Stimulated activated CD4-positive, alpha-beta T cell treated with anti-CD3 and anti-CD28 coated beads, Interleukin-1b, Interleukin-23, amount 100 ng/mL, for 48 hours (primary cell): ENCODE measurements around the gene NCMAP.
"Not testable (repeated sequence)": the region's sequence is repeated elsewhere in the genome, so short reads cannot be mapped to it uniquely, and the experiment has no call there.

Source experiments
- DNase-seq: peaks from one replicate; pipeline ENCODE4 v3.0.0-alpha.2; 2020

The NCMAP gene

DNA sequence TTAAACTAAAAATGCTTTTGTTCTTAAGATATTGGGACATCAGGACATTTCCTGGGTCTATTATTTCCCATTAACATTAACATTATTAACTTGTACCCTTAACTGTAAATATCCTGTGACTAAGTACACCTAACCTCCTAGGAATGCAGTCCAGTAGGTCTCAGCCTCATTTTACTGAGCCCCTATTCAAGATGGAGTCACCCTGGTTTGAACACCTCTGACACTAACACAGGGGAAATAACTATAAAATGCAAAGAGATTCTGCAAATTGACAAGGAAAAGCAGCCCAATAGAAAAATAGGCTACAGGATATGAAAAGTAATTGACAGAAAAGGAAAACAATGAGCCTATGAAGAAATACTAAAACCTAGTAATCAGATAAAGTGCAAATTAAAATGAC, 11.6 kb upstream of the NCMAP start:
- DNase-seq: no peak

DNA sequence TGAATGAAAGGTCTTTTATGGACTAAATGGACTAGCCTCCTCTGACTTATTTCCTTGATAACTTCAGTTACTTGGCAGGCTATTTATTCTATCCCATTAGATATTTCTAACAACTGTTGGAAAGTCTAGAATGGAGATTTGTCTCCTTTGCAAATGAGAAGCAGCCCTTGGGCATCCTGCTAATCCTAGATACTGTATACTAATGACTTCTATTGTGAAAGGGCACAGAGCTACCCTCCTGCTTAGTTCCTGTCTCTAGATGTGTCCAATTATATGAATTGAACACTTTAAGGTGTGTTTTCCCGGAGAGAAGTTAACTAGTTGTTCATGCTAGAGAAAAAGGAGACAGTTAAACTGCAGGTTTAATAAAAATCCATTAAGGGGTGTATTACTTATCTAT, 10.2 kb upstream of the NCMAP start:
- no peak for DNase-seq

DNA sequence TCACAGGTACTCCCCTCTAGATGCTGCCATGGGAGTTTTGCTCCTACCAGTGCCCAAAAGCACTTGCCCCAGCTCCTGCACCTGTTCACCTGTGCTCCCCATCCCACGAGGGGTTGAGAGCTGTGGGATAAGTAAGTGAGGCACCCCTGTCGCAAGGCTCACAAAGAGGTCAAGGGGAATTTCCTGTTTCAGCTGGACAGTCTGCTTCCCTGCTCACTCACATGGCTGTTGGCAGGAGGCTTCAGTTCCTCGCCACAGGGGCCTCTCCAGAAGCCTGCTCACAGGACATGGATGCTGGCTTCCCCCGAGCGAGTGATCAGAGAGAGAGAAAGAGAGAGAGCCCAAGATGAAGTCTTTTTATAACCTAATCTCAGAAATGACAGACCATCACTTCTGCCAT, 8.7 kb upstream of the NCMAP start:
- DNase-seq: no peak

DNA sequence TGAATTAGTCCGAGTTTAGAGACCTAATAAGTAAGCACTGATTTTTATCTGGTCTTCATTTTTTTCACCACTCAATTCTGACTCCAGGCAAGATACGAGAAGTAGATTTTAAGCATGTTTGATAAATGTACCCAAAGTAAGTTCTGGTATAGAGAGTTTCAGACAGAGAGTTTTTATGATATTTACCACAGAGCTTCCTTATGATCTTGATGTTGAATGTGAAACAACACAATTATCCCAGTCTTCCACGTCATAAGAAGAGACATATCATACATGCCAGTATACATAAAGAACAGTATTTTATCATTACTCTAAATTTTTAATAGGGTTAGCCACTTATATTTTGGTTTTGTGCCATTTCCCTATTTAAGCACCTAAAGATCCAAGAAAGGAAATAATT, 7.8 kb upstream of the NCMAP start:
- no peak for DNase-seq

DNA sequence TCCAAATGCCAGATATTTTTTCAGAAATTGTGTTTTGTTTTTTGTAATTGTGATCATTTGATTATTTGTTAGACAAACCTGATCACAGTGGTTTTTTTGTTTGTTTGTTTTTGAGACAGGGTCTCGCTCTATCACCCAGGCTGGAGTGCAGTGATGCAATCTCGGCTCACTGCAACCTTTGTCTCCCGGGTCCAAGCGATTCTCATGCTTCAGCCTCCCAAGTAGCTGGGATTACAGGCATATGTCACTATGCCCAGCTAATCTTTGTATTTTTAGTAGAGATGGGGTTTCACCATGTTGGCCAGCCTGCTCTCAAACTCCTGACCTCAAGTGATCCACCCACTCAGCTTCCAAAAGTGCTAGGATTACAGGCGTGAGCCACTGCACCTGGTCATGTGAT, 6.7 kb upstream of the NCMAP start:
- not testable (repeated sequence) for DNase-seq

DNA sequence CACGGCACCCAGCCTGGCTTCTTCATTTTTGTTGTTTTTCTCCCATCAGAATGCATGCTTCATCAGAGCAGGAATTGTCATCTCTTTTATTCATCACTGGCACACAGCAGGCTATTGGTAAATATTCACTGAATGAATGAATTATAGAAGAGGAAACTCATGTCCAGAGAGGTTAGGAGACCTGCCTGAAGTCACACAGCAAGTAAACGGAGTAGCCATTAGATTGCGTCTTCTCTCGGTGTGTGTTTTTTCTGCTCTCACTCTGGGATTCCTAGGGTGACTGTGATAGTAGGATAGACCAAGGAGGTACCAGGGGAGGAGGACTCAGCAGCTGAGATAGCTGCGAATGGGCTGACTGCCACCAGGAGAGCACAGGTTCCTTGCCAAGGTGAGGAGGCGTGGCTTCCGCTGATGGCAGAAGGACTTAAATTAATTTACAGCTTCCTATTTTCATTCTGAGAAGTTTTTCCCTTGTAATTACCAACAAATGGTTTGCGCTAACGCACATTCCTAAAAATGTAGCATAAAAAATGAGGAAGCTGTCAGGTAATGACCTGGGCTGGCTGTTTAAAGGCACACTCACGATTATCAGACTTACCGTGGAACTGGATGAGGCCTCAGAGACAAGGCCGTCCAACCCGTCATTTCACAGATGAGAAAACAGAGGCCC, 4.5 kb upstream of the NCMAP start:
- DNase-seq: no peak

DNA sequence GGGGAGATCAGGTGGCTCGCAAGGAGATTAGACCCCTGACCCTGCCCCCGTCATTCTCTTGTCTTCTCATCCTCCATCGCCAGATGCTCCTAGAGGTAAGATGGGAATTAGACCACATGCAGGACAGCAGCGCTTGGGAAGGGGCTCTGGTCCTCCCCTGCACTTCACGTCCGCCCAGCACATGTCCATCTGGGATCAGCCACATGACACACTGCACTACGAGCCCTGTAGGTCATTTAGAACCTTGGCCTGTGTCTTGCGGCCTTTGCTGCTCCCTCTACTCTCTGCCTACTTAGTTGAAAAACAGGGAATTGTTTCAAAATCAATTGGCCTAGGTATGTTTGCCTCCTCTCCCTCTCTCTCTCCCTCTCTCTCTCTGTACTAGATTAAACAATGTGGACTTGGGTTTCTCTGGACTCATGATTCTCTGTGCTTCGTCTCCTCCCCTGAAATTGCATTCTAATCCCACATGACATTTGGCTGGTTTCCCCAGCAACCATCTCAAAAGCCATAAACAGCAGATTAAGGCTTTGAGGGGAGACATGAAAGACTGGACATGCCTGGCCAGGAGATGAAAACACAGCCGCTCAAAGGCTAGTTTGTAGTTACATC, 3.8 kb upstream of the NCMAP start:
- DNase-seq: no peak

DNA sequence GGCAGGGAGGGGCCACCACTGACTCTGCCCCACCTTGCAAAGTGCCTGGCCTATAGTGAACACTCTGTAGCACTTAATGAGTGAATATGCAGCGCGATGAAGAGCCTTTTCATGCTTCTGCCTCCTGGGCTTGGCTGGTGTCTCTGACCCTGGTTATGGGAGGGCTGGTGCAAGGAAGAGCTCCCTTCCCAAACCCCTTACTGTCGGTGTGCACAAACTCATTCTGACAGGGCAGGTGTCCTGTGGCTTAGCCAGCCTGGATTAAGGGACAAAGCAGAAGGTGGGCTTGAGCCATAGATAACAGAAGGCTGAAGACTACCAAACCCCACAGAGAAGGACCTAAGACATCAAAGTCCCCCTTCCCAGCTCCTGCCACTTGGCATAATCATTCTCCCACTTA, 2.0 kb upstream of the NCMAP start:
- DNase-seq: no peak

DNA sequence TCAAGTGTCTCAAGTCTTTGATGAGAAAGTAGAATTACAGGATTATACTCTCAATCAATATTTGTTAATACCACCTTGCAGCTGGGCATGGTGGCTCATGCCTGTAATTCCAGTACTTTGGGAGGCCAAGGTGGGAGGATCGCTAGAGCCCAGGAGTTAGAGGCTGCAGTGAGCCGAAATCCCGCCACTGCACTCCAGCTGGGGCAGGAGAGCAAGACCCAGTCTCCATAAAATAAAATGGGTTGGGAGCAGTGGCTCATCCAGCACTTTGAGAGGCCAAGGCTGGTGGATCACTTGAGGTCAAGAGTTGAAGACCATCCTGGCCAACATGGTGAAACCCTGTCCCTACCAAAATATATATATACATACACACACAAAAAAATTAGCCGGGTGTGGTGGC, 1.2 kb upstream of the NCMAP start:
- no peak for DNase-seq

DNA sequence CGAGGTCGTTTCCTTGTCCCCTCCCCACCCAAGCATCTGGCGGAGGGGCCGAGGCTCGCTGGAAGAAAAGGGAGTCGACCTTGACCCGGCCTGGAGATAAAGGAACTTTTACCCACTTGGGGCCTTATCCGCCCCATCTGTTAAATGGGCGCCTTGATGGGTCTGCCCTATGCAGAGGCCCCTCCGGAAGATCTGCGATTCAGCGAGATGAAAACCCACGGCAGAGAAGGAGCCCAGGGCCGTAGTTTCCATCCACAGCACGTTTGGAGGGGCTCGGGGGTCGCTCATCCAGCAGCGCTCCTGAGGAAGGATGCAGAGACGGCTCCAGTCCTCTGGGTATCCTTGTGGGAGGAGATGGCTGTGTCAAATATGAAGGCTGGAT, 518 bp downstream of the NCMAP start:
- no peak for DNase-seq

DNA sequence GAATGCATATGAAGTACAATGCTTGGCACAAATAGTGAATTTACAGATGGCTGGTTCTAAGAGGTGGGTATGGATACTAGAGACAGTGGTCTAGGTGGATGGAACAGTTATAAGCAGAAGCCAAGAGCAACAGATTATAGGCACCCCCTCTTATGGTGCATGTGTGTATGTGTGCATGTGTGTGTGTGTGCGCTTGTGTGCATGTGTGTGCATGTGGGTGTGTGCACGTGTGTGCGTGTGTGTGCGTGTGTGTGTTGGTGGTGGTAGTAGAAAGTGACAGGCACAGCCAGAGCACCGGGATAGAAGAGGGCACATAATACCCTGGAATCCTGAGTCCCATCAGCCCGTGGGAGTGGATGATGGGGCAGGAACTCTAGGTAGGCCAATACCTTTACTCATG, 1.3 kb downstream of the NCMAP start:
- no peak for DNase-seq

DNA sequence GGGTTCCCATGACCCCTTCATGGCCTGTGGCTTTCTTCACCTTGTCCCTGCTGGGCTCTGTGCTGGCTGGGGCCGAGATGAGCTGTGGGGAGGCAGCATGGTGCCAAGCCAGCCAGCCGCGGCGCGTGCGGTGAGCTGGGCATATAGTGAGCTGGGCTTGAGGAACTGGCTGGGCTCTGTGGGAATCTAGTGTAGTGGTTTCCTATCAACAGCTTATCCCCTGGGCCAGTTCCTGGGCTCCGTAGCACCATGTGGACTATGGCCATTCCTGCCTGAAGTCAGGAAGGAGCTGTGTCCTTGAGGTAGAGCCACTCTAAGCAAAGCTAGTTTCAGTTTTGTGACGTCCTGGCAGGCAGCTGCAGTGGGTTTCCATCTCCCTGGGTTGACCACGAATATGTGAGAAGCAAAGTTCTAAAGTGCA, 1.8 kb downstream of the NCMAP start:
- DNase-seq: no peak

DNA sequence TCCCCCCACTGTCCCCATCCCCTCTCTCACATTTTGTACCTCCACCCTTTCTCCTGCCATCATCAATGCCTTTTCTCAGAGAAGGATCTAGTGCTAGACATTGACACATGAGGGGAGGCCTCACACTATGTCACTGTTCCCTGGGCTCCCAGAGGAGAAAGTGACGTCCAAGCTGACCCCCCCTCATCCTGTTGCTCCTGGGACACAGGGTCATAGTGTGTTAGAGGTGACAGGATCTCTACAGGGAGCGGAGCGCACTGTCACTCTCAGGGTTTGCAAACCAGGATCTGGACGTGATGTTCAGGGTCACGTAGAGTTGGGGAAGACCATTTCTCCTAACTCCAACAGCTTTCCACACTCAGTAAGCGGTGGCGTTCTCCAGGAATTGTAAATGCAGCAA, 2.6 kb downstream of the NCMAP start:
- DNase-seq: no peak

DNA sequence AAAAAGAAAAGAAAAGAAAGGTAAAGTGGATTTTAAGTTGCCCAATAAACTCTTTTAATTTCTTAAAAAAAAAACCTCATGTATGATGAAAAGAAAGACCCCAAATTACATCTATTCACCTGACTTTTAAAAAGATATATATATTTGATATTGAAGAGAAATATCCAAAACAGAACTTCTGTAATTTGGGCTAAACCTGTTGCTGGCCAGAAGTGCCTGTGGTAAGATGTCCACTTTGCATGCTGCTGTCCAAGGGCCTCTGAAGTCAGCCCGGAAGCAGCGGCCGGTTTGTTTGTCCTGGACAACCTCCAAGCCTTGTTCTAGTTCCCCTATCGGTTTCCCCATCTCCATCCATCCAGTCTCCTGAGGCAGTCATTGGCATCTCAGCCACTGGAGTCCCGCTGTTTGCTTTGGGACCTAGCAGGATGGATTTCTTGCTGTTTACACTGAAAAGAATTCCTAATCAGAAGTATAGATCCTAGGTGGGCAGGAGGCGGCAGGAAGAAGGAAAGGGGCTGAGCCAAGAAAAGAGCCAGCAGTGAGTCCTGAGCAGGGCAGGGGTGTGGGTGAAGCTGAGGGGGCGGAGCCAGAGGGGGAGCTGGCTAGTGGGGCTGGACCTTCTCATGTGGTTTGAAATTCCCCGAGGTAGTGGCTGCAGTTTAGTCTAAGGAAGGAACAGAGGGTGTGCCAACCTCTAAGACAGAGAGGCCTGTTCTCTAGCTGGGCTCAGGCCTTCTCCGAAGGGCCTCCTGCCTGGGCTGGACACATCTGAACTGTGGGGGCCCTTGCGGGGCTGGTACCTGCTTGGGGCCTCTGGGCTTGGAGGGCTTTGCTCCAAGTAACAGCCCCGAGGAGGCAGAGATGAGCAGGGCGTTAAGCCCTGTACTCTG, 3.3 kb downstream of the NCMAP start:
- no peak for DNase-seq

DNA sequence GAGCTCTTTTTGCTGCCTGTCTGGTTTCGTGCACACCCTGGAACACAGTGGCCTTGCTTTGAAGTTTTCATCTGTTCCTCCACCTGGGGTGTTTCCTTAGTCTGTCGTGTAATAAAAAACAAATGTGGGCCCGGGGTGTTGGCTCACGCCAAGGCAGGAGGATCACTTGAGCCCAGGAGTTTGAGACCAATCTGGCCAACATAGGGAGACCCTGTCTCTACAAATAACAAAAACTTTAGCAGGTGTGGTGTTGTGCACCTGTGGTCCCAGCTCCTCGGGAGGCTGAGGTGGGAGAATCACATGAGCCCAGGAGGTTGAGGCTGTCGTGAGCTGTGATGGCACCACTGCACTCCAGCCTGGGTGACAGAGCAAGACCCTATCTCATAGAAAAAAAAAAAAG, 4.5 kb downstream of the NCMAP start:
- no peak for DNase-seq

DNA sequence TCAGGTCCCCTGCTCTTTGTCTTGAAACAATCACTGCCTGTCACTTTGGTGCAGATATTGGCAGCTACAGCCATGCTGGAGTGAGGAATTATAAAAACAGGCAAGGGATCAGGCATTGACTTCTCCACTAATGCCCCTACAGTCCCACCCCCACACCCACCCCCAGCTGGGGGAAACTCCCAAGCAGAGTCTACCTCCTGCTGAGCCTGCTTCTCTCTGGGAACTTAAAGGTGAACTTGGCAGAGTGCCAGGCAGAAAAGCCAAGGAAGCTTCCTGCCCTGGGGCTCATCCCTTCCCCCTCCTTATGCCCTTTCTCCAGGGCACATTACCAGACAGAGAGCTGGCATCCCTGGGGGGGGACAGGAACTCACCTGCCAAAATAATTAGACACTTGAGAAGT, 6.7 kb downstream of the NCMAP start:
- DNase-seq: no peak

DNA sequence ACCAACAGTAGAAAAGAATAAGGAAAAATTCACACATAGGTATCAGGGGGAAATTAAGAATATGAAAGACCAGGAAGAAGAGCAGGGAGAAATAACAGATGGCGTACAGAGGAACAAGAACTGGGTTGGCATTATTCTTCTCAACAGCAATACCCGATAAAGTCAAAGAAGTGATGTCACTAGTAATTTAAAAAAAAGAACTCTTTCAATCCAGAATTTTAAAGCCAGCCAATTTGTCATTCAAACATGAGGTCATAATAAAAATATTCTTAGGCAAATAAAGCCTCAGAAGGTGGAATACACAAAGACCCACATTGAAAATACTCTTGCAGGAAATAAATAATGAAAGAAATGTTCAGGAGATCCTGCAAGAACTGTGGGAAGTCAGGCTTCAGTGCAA, 8.8 kb downstream of the NCMAP start:
- no peak for DNase-seq

DNA sequence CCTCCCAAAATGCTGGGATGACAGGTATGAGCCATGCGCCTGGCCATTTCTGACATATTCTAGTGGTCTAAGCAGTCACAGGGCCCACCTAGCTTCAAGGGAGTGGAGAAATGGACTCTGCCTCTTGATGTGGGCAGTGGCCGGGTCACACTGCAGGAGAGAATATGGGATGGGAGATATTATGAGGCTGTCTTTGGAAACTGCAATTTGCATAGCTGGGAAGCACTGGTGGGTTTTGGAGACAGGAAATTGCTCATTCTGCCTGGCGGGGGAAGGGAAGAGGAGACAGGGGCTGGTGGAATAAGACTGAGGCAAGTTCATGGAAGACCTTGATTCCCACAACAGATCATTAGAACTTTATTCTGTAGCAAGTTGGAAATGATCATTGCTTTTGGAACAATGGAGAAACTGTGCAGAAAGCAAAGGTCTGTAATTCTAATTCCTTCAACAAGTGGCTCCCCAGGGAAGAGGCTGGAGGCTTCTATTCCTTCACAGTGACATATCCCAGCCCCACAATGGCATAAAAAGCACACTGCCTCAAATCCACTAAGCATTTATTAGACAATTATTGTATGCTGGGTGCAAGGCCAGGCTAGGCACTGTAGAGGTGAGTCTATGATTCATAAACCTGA, 10.5 kb downstream of the NCMAP start:
- DNase-seq: no peak

DNA sequence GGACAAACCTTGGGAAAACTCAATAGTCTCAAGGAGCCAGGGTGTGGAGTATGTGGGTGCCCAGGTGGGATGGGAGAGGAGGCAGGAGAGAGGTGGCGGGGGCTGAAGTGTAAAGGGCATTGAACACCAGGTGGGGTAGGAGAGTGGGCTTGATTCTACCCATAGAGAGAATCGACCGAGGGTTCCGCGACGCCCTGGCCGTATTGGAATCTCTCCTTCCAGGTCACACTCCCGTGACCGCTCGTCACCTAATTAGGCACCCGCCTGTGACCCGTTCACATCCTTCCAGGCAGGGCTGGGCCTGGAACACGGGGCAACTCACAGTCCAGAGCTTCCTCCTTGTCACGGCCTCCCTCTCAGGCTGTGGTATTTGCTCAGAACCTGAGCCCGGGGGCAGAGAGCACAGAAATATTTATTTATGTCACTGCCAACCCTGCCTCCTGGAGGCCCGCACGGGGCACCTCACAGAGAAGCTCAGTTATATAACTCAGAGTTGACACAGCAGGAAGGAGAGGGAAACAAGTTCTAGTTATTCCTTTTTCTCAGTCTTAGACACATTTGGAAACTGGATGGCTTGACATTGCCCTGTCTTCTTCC, 12.0 kb downstream of the NCMAP start:
- no peak for DNase-seq

DNA sequence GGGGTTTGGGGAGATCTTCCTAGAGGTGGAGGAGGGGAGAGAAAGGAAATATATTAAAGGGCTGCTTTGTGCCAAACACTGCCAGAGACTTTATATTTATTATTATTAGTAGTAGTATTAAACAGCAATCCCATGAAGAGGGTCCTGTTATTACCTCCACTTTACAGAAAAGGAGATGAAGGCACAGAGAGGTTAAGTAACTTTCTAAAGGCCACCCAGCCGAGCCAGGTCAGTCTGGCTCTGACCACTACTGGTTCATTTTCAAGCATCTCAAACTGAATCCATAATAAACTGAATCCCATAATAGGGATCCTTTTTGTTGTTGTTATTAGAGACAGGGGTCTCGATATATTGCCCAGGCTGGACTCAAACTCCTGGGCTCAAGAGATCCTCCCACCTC, 12.6 kb downstream of the NCMAP start:
- no peak for DNase-seq

DNA sequence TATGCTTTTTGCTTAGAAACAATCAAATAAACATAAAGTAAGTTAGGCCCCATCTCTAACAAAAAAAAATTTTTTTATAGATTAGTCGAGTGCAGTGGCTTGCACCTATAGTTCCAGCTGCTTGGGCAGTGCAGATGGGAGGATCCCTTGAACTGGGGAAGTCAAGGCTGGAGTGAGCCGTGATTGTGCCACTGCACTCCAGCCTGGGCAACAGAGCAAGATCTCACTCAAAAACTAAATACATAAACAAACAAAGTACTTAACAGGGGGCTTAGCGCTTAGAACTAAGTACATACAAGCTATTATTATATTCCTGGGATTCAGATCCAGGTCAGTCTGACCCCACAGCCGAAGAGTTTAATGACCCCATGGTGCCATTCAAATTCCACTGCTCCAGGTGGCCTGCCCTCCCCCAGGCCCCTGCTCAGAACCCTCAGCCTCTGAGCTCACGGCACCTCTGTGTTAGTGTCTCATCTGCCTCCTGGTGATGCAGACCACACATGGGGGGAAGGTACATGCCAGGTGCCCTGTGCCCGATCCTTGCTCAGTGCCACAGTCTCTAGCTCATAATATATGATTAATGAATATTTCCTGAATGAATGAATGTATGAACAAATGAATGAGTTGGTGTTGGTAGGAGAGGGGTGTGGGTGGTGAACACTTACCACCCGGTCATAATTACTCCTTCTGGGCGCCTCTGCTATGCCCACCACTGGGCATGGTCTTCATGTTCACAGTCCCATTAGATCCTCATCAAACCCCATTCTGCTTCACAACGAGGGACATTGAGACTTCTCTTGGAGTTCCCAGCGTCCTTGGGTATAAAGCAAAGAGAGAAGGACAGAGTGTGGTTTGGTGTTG, 14.6 kb downstream of the NCMAP start:
- DNase-seq: no peak

DNA sequence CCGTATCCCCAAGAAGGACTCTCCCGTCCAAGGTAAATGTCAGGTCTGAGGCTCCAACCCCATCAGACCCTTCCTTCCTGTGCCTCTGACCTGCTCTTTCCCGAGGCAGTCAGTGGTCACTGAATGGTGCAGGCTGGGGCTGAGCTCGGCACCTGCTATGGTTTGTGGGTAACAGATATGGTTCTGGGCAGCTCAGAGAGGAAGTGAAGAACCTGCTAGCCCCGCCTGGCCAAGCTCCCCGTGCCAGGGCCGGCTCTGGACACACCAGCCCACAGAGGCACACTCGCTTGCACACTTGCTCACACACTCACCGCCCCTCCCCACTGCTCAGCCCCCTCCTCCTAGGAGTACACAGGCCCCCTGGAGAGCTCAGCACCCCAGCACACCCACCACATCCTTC, 16.4 kb downstream of the NCMAP start:
- no peak for DNase-seq
